ENCODE data around the gene GLIS2. TPM values are rescaled to one million over a fixed set of nuclear protein-coding genes. Genes with fewer than 3 reads are reported as not detected.

The GLIS2 gene
- total and polyA plus RNA-seq, 10 donors: 0.89 to 8.4 (median 3.3) TPM

GRCh38 chr16:4313563-4314531, 2.0 kb upstream of the GLIS2 start:
- peak overlapping the region in 1 of 8 donors; percentile 84 for H3K4me3 ChIP-seq
- intact Hi-C loops (cut with DNase I; ENCODE audit: low total_unique reads): no loop called here

GRCh38 chr16:4314532-4315185, 1.2 kb upstream of the GLIS2 start:
- TF ChIP-seq CTCF (IDR thresholded peaks at IDR 0.05 in 8 of 11, conservative IDR thresholded peaks at IDR 0.05 in 3 of 11) (no peak), POLR2A (IDR thresholded peaks at IDR 0.05) (no peak), POLR2AphosphoS5 (IDR thresholded peaks at IDR 0.05) (no peak)
- intact Hi-C loops (cut with DNase I; ENCODE audit: low total_unique reads): no loop called here
- Histone ChIP-seq H3K9me3 (no peaks in the 10 kb centered on the region), H3K27me3 (replicated peaks in 1 of 7) (peaks cover 0 to 68% (median 37%) of the 10 kb centered on the region in 7 donors), H3K4me1 (peaks cover 14 to 67% (median 52%) of the 10 kb centered on the region in 6 donors), H3K27ac (peak overlapping the region; percentile 48 to 86 (median 81)), H3K4me3 (peak overlapping the region; percentile 43 to 84 (median 60)), H3K36me3 (no peaks in the 10 kb centered on the region)
- 3 to 5% (median 4%) methylated on average over 31 to 33 of the region's 33 CpGs for WGBS, 5 donors
- DNase-seq: no peak

More at GRCh38 chr16:4313563-4314531, 2.0 kb upstream of the GLIS2 start:
- 12 to 25% (median 16%) methylated on average over 24 to 43 of the region's 43 CpGs for WGBS, 5 donors
- Histone ChIP-seq H3K36me3 (no peaks in the 10 kb centered on the region), H3K27me3 (replicated peaks in 1 of 7) (peaks cover 0 to 60% (median 37%) of the 10 kb centered on the region in 7 donors), H3K27ac (peak overlapping the region in 1 of 8 donors; percentile 83), H3K9me3 (no peaks in the 10 kb centered on the region), H3K4me1 (peaks cover 10 to 67% (median 45%) of the 10 kb centered on the region in 6 donors)
- peak in 7 of 11 experiments; percentile 40 to 73 (median 63) for TF ChIP-seq CTCF (IDR thresholded peaks at IDR 0.05 in 8 of 11, conservative IDR thresholded peaks at IDR 0.05 in 3 of 11)
- TF ChIP-seq POLR2AphosphoS5 (IDR thresholded peaks at IDR 0.05): no peak
- no peak for TF ChIP-seq POLR2A (IDR thresholded peaks at IDR 0.05)
- no peak for DNase-seq

- no peak for TF ChIP-seq POLR2AphosphoS5 (IDR thresholded peaks at IDR 0.05)
- no peak for TF ChIP-seq CTCF (IDR thresholded peaks at IDR 0.05 in 8 of 11, conservative IDR thresholded peaks at IDR 0.05 in 3 of 11)
- no peak for TF ChIP-seq POLR2A (IDR thresholded peaks at IDR 0.05)
- intact Hi-C loops (cut with DNase I; ENCODE audit: low total_unique reads): no loop called here
- 5 to 17% (median 9%) methylated on average over 30 to 93 of the region's 93 CpGs for WGBS, 5 donors
- no peak for DNase-seq
- Histone ChIP-seq H3K27ac (peak overlapping the region; percentile 19 to 86 (median 66)), H3K4me3 (peak overlapping the region; percentile 8 to 84 (median 50)), H3K4me1 (peaks cover 21 to 79% (median 60%) of the 10 kb centered on the region in 6 donors), H3K36me3 (no peaks in the 10 kb centered on the region), H3K9me3 (no peaks in the 10 kb centered on the region), H3K27me3 (replicated peaks in 1 of 7) (peaks cover 0 to 76% (median 37%) of the 10 kb centered on the region in 7 donors)
Measured at GRCh38 chr16:4316108-4316863, 419 bp downstream of the GLIS2 start.
